Measurements from ENCODE around the gene PEX11G. TPM values are rescaled to one million over a fixed set of nuclear protein-coding genes. Genes with fewer than 3 reads are reported as not detected.

PEX11G gene
- total and polyA plus RNA-seq, 2 donors (not counting 3 experiments of a cell fraction or from before 2014, with no cell fraction given) = 1.3 to 1.9 TPM

GRCh38 chr19:7535047-7535997 lies 46.5 kb upstream of the PEX11G start, which contains the start of gene PNPLA6:
PNPLA6 (plus strand) TSS chr19:7535717; CDS start chr19:7535789, 72 bp downstream.
- H4K20me1 ChIP-seq (replicated peaks; ENCODE audit: control insufficient read depth, extremely low read depth, insufficient read depth, low read length) = no peaks in the 10 kb centered on the region
- H3K9me3 ChIP-seq (replicated peaks; ENCODE audit: control insufficient read depth, insufficient read depth, low read length) = no peaks in the 10 kb centered on the region
- dilution Hi-C loops (cut with MboI; ENCODE audit: extremely low pct_ligation_motif_present, low sequenced_read_pairs) = no loop called here
- H3K4me3 ChIP-seq (replicated peaks in 1 of 3; ENCODE audit: insufficient read depth in 1 of 3, low read depth in 1 of 3, low read length in 3 of 3) = peak within 1 kb of the TSS; percentile 55 to 97 (median 82)
- no peaks in the 10 kb centered on the region for H3K79me2 ChIP-seq (ENCODE audit: control insufficient read depth, insufficient read depth, low read length)
- POLR2A ChIA-PET = no interaction called here
- CTCF ChIA-PET = interaction anchor here (0.8 to 2.0 kb wide), 3 partner anchors 13 to 140 kb away, joined by 3 to 4 read pairs (median 4); partner anchors contain the start of gene MCOLN1
- BruUV-seq (replicated peaks) = no TSS peak
- peaks cover 8% of the 10 kb centered on the region for H3K4me1 ChIP-seq (ENCODE audit: control insufficient read depth, extremely low read depth, insufficient read depth, low read length)
- H3K36me3 ChIP-seq (ENCODE audit: control insufficient read depth in 2 of 2, extremely low read depth in 1 of 2, insufficient read depth in 2 of 2, low read length in 2 of 2) = peaks cover 3 to 5% of the 10 kb centered on the region in 2 experiments
- peak within 1 kb of the TSS; percentile 92 for H2AFZ ChIP-seq (ENCODE audit: low read depth, low read length)
- TF ChIP-seq JUN (IDR thresholded peaks at IDR 0.05; ENCODE audit: borderline replicate concordance, insufficient read depth, insufficient read length, low read depth) = no peak
- TF ChIP-seq, protein P1, sequence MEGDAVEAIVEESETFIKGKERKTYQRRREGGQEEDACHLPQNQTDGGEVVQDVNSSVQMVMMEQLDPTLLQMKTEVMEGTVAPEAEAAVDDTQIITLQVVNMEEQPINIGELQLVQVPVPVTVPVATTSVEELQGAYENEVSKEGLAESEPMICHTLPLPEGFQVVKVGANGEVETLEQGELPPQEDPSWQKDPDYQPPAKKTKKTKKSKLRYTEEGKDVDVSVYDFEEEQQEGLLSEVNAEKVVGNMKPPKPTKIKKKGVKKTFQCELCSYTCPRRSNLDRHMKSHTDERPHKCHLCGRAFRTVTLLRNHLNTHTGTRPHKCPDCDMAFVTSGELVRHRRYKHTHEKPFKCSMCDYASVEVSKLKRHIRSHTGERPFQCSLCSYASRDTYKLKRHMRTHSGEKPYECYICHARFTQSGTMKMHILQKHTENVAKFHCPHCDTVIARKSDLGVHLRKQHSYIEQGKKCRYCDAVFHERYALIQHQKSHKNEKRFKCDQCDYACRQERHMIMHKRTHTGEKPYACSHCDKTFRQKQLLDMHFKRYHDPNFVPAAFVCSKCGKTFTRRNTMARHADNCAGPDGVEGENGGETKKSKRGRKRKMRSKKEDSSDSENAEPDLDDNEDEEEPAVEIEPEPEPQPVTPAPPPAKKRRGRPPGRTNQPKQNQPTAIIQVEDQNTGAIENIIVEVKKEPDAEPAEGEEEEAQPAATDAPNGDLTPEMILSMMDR (IDR thresholded peaks at IDR 0.05; ENCODE audit: extremely low read depth in 1 of 2, insufficient read depth in 1 of 2, low read depth in 1 of 2, low read length in 2 of 2) = peak in 1 of 2 donors; percentile 0
- no peak for TF ChIP-seq EZH2 (IDR thresholded peaks at IDR 0.05; ENCODE audit: borderline replicate concordance, low read depth, low read length, severe bottlenecking)
- TF ChIP-seq FOS (IDR thresholded peaks at IDR 0.05; ENCODE audit: borderline replicate concordance, insufficient read depth, low read length) = no peak
- peak; percentile 64 for TF ChIP-seq POLR2AphosphoS5 (IDR thresholded peaks at IDR 0.05; ENCODE audit: insufficient read depth, low read depth, low read length)
- TF ChIP-seq GATA2 (IDR thresholded peaks at IDR 0.05; ENCODE audit: insufficient read depth, insufficient read length, low read depth, low read length) = no peak
- peak; percentile 8 for TF ChIP-seq POLR2A (IDR thresholded peaks at IDR 0.05; ENCODE audit: low read depth, low read length)
- peak within 1 kb of the TSS; percentile 71 for H3K9ac ChIP-seq (replicated peaks; ENCODE audit: extremely low read depth, insufficient read depth, low read length)
- H3K9me1 ChIP-seq (replicated peaks; ENCODE audit: control insufficient read depth, extremely low read depth, insufficient read depth, low read length) = no peaks in the 10 kb centered on the region
- DNase-seq (ENCODE audit: low read depth, low spot score) (peak; percentile 95), FAIRE-seq (peak; percentile 96)
- no peaks in the 10 kb centered on the region for H3K27me3 ChIP-seq (ENCODE audit: control insufficient read depth in 2 of 2, insufficient read depth in 2 of 2, low read length in 2 of 2)
- intact Hi-C loops (cut with micrococcal nuclease) = loop anchor here (1.0 to 2.0 kb wide), 2 partner anchors 47 to 94 kb away; partner anchors contain the start of genes PET100, PEX11G and XAB2
- H3K4me2 ChIP-seq (ENCODE audit: insufficient read depth, low read length) = peak within 1 kb of the TSS; percentile 93
- peak within 1 kb of the TSS; percentile 50 for H3K27ac ChIP-seq (ENCODE audit: insufficient read depth, low read depth, low read length)
